SJSA1 (cell line): ENCODE results near the gene SLC9C2. TPM values are rescaled to one million over a fixed set of nuclear protein-coding genes. Genes with fewer than 3 reads are reported as not detected.
"Not testable (repeated sequence)": the region's sequence is repeated elsewhere in the genome, so short reads cannot be mapped to it uniquely, and the experiment has no call there.

ENCODE experiments used
- DNase-seq, 2 experiments: peaks; one replicate each; pipeline ENCODE4 v3.0.0-alpha.2; 2015 to 2020; ENCODE audit warnings: low spot score in 2 of 2, low read depth in 1 of 2
- H3K27ac ChIP-seq: fragments of 250-450 bp; sonication (Bioruptor Pico); 2 replicates; pipeline ENCODE4 v1.5.1; 2020; ENCODE audit warnings: mild to moderate bottlenecking, moderate library complexity
- H3K27me3 ChIP-seq: fragments of 250-450 bp; sonication (Bioruptor Pico); replicated peaks from 2 replicates; pipeline ENCODE4 v1.5.1; 2020; ENCODE audit warnings: mild to moderate bottlenecking, moderate library complexity
- H3K36me3 ChIP-seq: fragments of 250-450 bp; sonication (Bioruptor Pico); 2 replicates; pipeline ENCODE4 v1.5.1; 2020; ENCODE audit warnings: mild to moderate bottlenecking
- H3K4me1 ChIP-seq: fragments of 250-450 bp; sonication (Bioruptor Pico); replicated peaks from 2 replicates; pipeline ENCODE4 v1.6.1; 2021; ENCODE audit warnings: mild to moderate bottlenecking
- H3K4me3 ChIP-seq: fragments of 250-450 bp; sonication (Bioruptor Pico); 2 replicates; pipeline ENCODE4 v1.5.1; 2020; ENCODE audit warnings: mild to moderate bottlenecking
- H3K9me3 ChIP-seq: fragments of 250-450 bp; sonication (Bioruptor Pico); replicated peaks from 2 replicates; pipeline ENCODE4 v1.5.1; 2020; ENCODE audit warnings: mild to moderate bottlenecking
- total RNA-seq: library from RNA; depleted of rRNA; stranded (reverse); fragments of >200 nt; shearing (Covaris generic); gene quantifications from 2 replicates; pipeline ENCODE4 v1.2.3, GENCODE V29; 2014; rRNA removed

The SLC9C2 gene, protein sequence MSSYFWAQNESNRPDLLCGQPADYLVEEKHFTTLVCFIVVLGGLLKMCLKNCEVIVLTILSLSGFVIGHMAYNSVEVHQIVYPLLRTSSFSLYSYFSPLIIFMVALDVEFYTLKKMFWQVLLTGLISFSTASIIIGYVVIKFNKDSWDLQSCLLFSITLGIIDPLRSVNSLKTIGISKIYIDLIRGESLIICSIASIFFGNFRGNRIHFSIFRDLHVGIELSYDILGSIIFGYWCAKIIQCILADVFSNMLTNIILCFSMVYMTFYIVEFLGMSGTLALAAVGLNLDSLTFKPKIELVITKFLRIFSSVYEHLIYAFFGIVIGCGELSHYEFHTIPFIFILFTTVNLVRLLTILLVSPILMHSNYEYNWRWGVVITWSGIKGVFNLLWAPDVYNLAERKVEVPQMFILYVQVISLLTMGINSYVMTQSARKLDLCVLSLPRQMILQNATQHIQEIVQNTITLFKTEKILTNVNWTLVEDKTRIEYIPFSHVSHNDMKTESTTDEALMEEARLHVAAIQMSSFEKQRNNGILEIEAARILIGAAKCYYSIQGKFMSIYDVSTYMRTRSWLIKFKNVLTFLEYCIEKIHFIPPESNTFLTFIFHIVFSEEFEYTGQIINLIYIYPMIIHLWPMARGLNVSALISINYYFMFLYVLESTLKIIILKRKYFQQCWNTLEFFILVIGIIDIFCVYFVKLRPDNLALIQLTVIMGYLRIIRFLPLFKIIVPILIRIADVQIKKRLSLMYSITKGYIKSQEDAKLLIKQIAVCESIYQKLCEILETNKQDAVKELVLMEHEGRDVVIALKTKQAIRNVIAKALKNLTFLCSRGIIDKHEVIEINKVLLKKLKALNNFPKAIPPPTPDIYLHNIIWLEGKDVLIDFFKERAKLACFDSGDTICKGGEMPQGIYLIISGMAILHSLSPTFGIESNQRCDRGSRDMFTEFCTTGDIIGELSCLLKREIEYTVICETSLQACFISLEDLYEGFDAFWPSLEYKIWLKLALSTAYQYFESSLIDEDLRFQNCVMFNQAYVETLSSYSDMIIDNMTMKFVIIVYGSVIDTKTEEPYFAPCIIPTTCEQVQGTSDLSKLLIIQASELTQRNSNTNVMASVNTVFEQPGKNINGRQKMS
- total RNA-seq = not detected in 2 replicates

GRCh38 chr1:173603056-173603591 is at the start of gene SLC9C2:
Gene SLC9C2, minus strand, starts transcription at chr1:173603072. Its CDS starts 1,296 bp downstream, at chr1:173601776.
- no peak within 1 kb of the TSS for H3K27ac ChIP-seq
- H3K4me1 ChIP-seq = no peaks in the 10 kb centered on the region
- H3K27me3 ChIP-seq = no peaks in the 10 kb centered on the region
- no peak for DNase-seq
- no peak within 1 kb of the TSS for H3K4me3 ChIP-seq
- H3K36me3 ChIP-seq = no peaks in the 10 kb centered on the region
- no peaks in the 10 kb centered on the region for H3K9me3 ChIP-seq

- Histone ChIP-seq H3K4me1 (no peaks in the 10 kb centered on the region), H3K4me3 (no peak overlapping the region)
- no peak for DNase-seq
Observed at GRCh38 chr1:173648880-173649605, 46.2 kb upstream of the SLC9C2 start.

GRCh38 chr1:173646656-173647055 is 43.8 kb upstream of the SLC9C2 start:
- Histone ChIP-seq H3K4me1 (no peaks in the 10 kb centered on the region), H3K27ac (no peak overlapping the region), H3K4me3 (no peak overlapping the region), H3K9me3 (no peaks in the 10 kb centered on the region), H3K36me3 (no peaks in the 10 kb centered on the region), H3K27me3 (no peaks in the 10 kb centered on the region)
- DNase-seq = no peak

More at GRCh38 chr1:173648880-173649605, 46.2 kb upstream of the SLC9C2 start:
- Histone ChIP-seq H3K27me3 (no peaks in the 10 kb centered on the region), H3K36me3 (no peaks in the 10 kb centered on the region), H3K9me3 (no peaks in the 10 kb centered on the region), H3K27ac (no peak overlapping the region)

GRCh38 chr1:173642450-173643139 is 39.7 kb upstream of the SLC9C2 start:
- H3K36me3 ChIP-seq, H3K4me1 ChIP-seq, H3K27ac ChIP-seq, H3K27me3 ChIP-seq, H3K4me3 ChIP-seq, H3K9me3 ChIP-seq, DNase-seq: not testable (repeated sequence)

- H3K4me3 ChIP-seq = no peak overlapping the region
- peaks cover 4% of the 10 kb centered on the region; the same call in 1 of the 2 replicates for H3K9me3 ChIP-seq
- no peak for DNase-seq
- no peaks in the 10 kb centered on the region for H3K4me1 ChIP-seq
- no peak overlapping the region for H3K27ac ChIP-seq
- H3K36me3 ChIP-seq = no peaks in the 10 kb centered on the region
- no peaks in the 10 kb centered on the region for H3K27me3 ChIP-seq
Observed at GRCh38 chr1:173639102-173639501, 36.2 kb upstream of the SLC9C2 start.

GRCh38 chr1:173638043-173639021 is 35.5 kb upstream of the SLC9C2 start:
- Histone ChIP-seq H3K36me3 (no peaks in the 10 kb centered on the region), H3K27me3 (no peaks in the 10 kb centered on the region), H3K27ac (no peak overlapping the region), H3K9me3 (peaks cover 4% of the 10 kb centered on the region; the same call in 1 of the 2 replicates), H3K4me1 (no peaks in the 10 kb centered on the region), H3K4me3 (no peak overlapping the region)
- no peak for DNase-seq

- H3K36me3 ChIP-seq, DNase-seq, H3K27ac ChIP-seq: not testable (repeated sequence)
Observed at GRCh38 chr1:173637236-173638042, 34.6 kb upstream of the SLC9C2 start.

DNA sequence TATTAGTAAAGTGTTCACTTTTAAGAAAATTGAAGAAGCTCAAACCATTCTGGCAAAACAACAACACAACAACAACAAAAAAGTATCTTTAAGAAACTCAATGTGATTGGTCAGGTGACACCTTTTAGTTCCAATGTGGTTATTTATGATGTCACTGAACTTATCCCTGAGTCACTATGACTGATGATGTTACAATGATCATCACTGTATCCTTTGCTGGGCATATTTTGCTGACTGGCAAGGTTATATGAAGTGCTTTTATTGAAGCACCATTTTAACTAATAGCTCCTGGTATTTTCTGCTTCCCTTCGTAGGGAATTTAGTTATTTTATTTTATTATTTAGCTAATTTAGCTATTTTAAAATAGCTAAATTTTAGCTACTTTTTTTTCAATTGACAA is 32.2 kb upstream of the SLC9C2 start, which contains the start of gene TEX50:
TEX50 (plus strand) TSS at position 223 of the 400 bp plus-strand sequence. CDS start 184 bp downstream, outside the sequence.
- Histone ChIP-seq H3K27me3 (no peaks in the 10 kb centered on the region), H3K36me3 (no peaks in the 10 kb centered on the region)
- DNase-seq = no peak

More at GRCh38 chr1:173637236-173638042, 34.6 kb upstream of the SLC9C2 start:
- not testable (repeated sequence) for H3K9me3 ChIP-seq, H3K4me3 ChIP-seq, H3K4me1 ChIP-seq, H3K27me3 ChIP-seq

GRCh38 chr1:173628888-173629287 is 26.0 kb upstream of the SLC9C2 start:
- no peaks in the 10 kb centered on the region for H3K9me3 ChIP-seq
- no peaks in the 10 kb centered on the region for H3K36me3 ChIP-seq
- H3K27ac ChIP-seq = no peak overlapping the region
- H3K4me3 ChIP-seq = no peak overlapping the region
- DNase-seq = no peak
- no peaks in the 10 kb centered on the region for H3K4me1 ChIP-seq
- H3K27me3 ChIP-seq = no peaks in the 10 kb centered on the region; the same call in 1 of the 2 replicates

More for the DNA sequence above, 32.2 kb upstream of the SLC9C2 start, which contains the start of gene TEX50:
- Histone ChIP-seq H3K27ac (no peak within 1 kb of the TSS), H3K4me3 (no peak within 1 kb of the TSS), H3K9me3 (peaks cover 4% of the 10 kb centered on the region; the same call in 1 of the 2 replicates), H3K4me1 (no peaks in the 10 kb centered on the region)

- Histone ChIP-seq H3K9me3 (no peaks in the 10 kb centered on the region), H3K27ac (no peak overlapping the region), H3K27me3 (no peaks in the 10 kb centered on the region; the same call in 1 of the 2 replicates), H3K4me1 (no peaks in the 10 kb centered on the region), H3K4me3 (no peak overlapping the region), H3K36me3 (no peaks in the 10 kb centered on the region)
- DNase-seq = no peak
Observed at GRCh38 chr1:173627269-173627668, 24.4 kb upstream of the SLC9C2 start.

GRCh38 chr1:173616859-173617258 is 14.0 kb upstream of the SLC9C2 start:
- Histone ChIP-seq H3K27ac (no peak overlapping the region), H3K4me1 (no peaks in the 10 kb centered on the region), H3K27me3 (no peaks in the 10 kb centered on the region), H3K9me3 (peaks cover 4% of the 10 kb centered on the region; the same call in 1 of the 2 replicates), H3K36me3 (no peaks in the 10 kb centered on the region), H3K4me3 (no peak overlapping the region)
- no peak for DNase-seq
